GM21360 (cell line): ENCODE data around the gene PRKG1.

ENCODE experiments used
- ATAC-seq: cut with Tn5 transposase; IDR thresholded peaks from one replicate; pipeline ENCODE4 v1.9.1; 2021; ENCODE audit warnings: mild to moderate bottlenecking, moderate library complexity; ENCODE audit not compliant: unreplicated experiment

The PRKG1 gene

GRCh38 chr10:51894771-51895578, 820.7 kb downstream of the PRKG1 start:
- no peak for ATAC-seq

GRCh38 chr10:51896849-51897248, 822.6 kb downstream of the PRKG1 start:
- no peak for ATAC-seq

GRCh38 chr10:51897560-51897959, 823.3 kb downstream of the PRKG1 start:
- no peak for ATAC-seq

GRCh38 chr10:51900180-51900579, 825.9 kb downstream of the PRKG1 start:
- no peak for ATAC-seq

- no peak for ATAC-seq
These were observed 829.4 kb downstream of the PRKG1 start for GRCh38 chr10:51903675-51904074.

GRCh38 chr10:51905032-51905431, 830.7 kb downstream of the PRKG1 start:
- ATAC-seq: no peak

GRCh38 chr10:51907361-51907760, 833.1 kb downstream of the PRKG1 start:
- no peak for ATAC-seq

- no peak for ATAC-seq
These were observed 835.9 kb downstream of the PRKG1 start for GRCh38 chr10:51910189-51910588.

- no peak for ATAC-seq
These were observed 836.3 kb downstream of the PRKG1 start for GRCh38 chr10:51910596-51910995.

- ATAC-seq: no peak
These were observed 837.4 kb downstream of the PRKG1 start for GRCh38 chr10:51911723-51912122.

GRCh38 chr10:51915031-51915542, 840.8 kb downstream of the PRKG1 start:
- no peak for ATAC-seq

- no peak for ATAC-seq
These were observed 844.2 kb downstream of the PRKG1 start for GRCh38 chr10:51918440-51918839.

- peak; percentile 35 for ATAC-seq
These were observed 844.6 kb downstream of the PRKG1 start for GRCh38 chr10:51918884-51919325.

GRCh38 chr10:51920672-51921071, 846.4 kb downstream of the PRKG1 start:
- ATAC-seq: peak; percentile 47

- no peak for ATAC-seq
These were observed 850.1 kb downstream of the PRKG1 start for GRCh38 chr10:51924359-51924758.

- ATAC-seq: no peak
These were observed 852.0 kb downstream of the PRKG1 start for GRCh38 chr10:51926337-51926736.

GRCh38 chr10:51928162-51928561, 853.9 kb downstream of the PRKG1 start:
- no peak for ATAC-seq

- no peak for ATAC-seq
These were observed 858.2 kb downstream of the PRKG1 start for GRCh38 chr10:51932530-51932929.

GRCh38 chr10:51934373-51934772, 860.1 kb downstream of the PRKG1 start:
- no peak for ATAC-seq

GRCh38 chr10:51935341-51935740, 861.1 kb downstream of the PRKG1 start:
- no peak for ATAC-seq

- ATAC-seq: no peak
These were observed 863.2 kb downstream of the PRKG1 start for GRCh38 chr10:51937308-51938140.
